Epithelial cell of proximal tubule (primary cell): Measurements from ENCODE around the gene FBXO2. TPM values are rescaled to one million over a fixed set of nuclear protein-coding genes. Genes with fewer than 3 reads are reported as not detected.

Experiments
- DNase-seq: peaks from one replicate; pipeline ENCODE4 v3.0.0-alpha.2; 2011; ENCODE audit warnings: low read depth
- H3K4me3 ChIP-seq: 2 replicates; pipeline ENCODE4 v1.5.1; 2011; ENCODE audit warnings: low read depth, mild to moderate bottlenecking, low read length
- total RNA-seq: library from RNA; depleted of rRNA; stranded (reverse); fragments of >200 nt; gene quantifications from 2 replicates; pipeline ENCODE4 v1.2.3, GENCODE V29; 2015
- TF ChIP-seq, protein P1 (sequence below): conservative IDR thresholded peaks from 2 replicates; pipeline ENCODE4 v1.5.1; 2012; ENCODE audit warnings: low read depth, mild to moderate bottlenecking, low read length

Gene FBXO2, protein sequence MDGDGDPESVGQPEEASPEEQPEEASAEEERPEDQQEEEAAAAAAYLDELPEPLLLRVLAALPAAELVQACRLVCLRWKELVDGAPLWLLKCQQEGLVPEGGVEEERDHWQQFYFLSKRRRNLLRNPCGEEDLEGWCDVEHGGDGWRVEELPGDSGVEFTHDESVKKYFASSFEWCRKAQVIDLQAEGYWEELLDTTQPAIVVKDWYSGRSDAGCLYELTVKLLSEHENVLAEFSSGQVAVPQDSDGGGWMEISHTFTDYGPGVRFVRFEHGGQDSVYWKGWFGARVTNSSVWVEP
- 0.51 and 6.5 TPM in 2 replicates for total RNA-seq

DNA sequence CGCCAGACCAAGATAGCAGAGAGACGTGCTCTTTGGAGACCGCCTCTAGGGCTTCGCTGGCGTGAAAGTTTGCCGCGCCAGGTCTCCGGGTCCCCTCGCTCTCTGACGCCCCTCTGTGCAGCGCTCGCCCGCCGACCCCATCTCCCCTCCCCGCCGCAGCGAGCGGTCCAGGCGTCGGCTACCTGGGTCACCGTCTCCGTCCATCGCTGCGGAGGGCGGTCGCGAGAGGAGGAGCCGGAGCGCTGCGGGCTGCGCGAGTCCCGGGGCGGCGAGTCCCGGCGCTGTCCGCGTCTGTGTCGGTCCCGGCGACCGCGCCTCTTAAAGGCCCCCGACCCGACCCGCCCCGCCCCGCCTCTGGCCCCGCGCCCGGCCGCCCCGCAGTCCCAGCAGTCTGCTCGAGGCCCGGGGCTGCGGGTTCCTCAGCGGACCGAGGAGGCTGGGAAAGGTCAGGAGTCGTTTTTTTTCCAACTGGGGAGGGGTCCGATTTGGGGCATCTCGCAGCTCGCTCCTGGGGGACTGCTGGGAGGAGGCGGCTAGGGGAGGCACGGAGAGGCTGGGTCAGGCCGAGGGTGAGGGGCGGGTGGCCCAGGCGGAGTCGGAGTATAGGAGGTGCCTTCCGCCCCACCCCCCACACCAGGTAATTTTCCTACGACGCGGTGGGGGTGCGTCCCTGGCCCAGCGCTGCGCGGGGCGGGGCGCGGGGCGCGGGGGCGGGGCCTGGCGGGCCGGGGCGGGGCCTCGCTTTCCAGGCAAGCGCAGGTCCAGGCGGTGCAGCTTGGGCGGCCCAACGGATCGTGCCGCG, at the start of gene FBXO2, which contains the start of gene FBXO44:
FBXO2 (minus strand) TSS at position 293 of the 802 bp plus-strand sequence; CDS start at position 204, 89 bp downstream.
FBXO44 (plus strand) TSS at position 741 of the 802 bp plus-strand sequence. CDS start 959 bp downstream, outside the sequence.
- no peak for DNase-seq
- TF ChIP-seq, protein P1, sequence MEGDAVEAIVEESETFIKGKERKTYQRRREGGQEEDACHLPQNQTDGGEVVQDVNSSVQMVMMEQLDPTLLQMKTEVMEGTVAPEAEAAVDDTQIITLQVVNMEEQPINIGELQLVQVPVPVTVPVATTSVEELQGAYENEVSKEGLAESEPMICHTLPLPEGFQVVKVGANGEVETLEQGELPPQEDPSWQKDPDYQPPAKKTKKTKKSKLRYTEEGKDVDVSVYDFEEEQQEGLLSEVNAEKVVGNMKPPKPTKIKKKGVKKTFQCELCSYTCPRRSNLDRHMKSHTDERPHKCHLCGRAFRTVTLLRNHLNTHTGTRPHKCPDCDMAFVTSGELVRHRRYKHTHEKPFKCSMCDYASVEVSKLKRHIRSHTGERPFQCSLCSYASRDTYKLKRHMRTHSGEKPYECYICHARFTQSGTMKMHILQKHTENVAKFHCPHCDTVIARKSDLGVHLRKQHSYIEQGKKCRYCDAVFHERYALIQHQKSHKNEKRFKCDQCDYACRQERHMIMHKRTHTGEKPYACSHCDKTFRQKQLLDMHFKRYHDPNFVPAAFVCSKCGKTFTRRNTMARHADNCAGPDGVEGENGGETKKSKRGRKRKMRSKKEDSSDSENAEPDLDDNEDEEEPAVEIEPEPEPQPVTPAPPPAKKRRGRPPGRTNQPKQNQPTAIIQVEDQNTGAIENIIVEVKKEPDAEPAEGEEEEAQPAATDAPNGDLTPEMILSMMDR: no peak

DNA sequence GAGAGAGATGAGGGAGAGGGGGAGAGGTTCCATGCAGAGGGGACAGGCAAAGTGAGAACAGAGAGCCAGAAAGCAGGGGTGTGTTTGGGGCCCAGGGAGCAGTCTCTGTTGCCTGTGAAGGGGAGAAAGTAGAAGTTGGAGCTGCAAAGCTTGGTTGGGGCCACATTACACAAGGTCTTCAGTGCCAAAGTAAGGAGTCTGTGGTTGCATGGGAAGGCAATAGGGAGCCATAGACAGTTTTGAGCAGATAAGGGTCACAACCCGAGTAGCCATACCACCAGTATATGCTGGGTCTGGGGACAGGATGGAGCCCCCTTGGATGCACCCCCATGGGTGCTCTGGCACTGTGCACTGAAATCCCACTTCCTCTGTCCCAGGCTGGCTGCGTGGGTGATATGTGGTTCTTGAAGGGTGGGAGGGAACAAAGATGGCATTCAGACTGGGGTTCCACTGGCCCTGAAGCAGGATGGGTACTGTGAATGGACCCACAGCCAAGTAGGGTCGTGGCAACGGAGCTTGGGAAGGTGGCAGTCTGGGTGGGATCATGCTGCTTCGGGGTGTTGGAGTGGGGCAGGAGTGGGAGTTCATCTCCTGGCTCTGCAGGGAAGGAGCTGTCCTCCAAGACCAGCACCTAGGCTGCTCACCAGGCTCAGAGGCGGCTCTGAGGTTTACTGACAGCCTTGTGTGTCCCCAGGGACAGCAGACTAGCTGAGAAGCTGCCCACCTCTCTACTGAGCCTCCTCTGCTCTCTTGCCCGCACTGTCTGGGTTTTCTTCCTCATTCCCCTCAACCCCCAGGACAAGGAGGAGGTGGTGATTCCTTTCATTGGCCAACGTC, 49.3 kb upstream of the FBXO2 start:
- no peak for DNase-seq
- TF ChIP-seq, protein P1: no peak
- H3K4me3 ChIP-seq: no peak overlapping the region

More for the DNA sequence above, at the start of gene FBXO2, which contains the start of gene FBXO44:
- H3K4me3 ChIP-seq: peak within 1 kb of the TSS; percentile 68

DNA sequence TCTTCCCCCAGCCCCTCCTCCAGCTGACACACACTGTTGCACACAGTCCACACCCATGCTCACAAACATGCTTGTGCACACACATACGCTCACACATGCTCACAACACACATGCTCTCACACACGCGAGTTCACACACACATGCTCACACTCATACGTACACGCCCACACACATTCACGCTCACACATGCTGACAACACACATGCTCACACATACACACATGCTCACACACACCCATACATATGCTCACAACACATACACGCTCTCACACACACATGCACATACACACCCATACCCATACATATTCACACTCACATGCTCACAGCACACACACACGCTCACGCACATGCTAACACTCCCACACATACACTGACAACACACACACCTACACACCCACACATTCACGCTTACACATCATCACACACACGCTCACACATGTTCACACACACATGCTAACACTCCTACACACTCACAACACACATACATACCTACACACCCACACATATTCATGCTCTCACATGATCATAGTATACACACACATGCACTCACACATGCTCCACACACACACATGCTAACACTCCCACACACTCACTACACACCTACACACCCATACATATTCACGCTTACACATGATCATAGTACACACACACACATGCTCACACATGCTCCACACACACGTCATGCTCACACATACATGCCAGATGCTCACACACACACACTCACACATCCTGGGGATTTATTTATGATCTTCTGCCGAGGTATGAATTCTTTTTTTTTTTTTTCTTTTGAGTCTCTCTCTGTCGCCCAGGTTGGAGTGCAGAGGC, 48.0 kb upstream of the FBXO2 start:
- H3K4me3 ChIP-seq: no peak overlapping the region
- TF ChIP-seq, protein P1: no peak
- no peak for DNase-seq

DNA sequence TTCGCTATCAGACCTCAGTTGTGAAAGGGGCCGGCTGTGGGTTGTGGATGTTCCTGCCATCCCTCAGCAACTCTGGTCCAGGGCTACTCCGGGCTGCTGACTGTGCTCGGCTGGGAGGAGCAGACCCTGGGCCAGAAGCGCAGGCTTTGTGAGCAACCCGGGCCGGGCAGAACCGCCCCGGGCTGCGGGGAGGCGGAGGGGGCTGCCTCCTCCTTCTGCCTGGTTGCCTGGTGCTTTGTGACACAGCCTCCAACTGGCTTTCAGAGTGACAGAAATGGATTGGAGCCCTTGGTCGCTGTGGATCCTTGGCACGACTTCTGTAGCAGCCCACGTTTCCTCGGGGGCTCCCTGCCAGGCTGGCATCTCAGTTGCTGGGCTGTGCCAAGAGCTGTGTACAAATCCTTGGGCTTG, 47.3 kb upstream of the FBXO2 start:
- H3K4me3 ChIP-seq: no peak overlapping the region
- no peak for DNase-seq
- TF ChIP-seq, protein P1: no peak

DNA sequence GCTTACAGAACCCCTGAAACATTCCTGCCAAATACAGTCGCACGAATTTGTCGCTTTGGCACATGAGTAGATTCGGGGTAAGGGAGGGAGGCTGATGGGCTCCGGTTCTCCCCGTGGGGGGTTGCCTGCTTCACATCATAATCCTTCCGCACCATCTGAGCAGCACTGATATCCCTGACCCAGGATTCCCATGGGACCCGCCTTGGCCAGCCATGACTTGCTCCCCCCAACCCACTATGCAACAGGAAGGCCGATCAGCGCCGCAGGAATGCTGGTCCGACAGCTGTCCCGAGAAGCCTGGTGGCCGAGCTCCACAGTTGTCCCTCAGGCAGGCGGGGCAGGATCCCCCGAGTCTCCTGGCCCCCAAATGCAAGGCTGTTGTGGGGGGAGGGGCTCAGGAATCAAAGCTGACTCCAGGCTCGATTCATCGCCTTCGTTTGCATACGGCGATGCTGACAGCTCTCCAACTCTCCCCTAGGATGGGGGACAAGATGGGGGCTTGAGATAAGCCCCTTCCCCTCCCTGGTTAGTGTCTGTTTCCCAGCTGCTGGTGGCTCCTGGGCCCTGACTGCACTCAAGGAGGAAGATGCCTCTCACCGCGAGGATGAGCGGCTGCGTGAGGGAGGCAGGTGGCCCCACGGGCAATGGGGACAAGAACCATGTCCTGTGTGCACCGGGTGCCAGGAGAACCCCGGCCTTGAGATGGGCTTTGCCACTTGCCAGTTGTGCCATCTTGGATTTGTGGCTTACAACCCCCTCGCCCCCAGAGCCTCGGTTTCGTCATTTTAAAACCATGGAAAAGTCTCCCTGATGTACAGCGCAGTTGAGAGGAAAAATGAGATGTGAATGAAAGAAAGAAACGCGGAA, 46.6 kb upstream of the FBXO2 start:
- no peak overlapping the region for H3K4me3 ChIP-seq
- no peak for DNase-seq
- TF ChIP-seq, protein P1: no peak
